C4-2B (cell line): ENCODE data around the gene STAT5A.

Experiments used
- ZFX ChIP-seq: fragments of 450-650 bp; IDR thresholded peaks from 2 replicates; pipeline ENCODE4 v1.6.1; 2017
- TF ChIP-seq, protein P1 (sequence below): fragments of 450-650 bp; conservative IDR thresholded peaks from 2 replicates; pipeline ENCODE4 v1.5.1; 2017; ENCODE audit warnings: mild to moderate bottlenecking

- TF ChIP-seq, protein P1, sequence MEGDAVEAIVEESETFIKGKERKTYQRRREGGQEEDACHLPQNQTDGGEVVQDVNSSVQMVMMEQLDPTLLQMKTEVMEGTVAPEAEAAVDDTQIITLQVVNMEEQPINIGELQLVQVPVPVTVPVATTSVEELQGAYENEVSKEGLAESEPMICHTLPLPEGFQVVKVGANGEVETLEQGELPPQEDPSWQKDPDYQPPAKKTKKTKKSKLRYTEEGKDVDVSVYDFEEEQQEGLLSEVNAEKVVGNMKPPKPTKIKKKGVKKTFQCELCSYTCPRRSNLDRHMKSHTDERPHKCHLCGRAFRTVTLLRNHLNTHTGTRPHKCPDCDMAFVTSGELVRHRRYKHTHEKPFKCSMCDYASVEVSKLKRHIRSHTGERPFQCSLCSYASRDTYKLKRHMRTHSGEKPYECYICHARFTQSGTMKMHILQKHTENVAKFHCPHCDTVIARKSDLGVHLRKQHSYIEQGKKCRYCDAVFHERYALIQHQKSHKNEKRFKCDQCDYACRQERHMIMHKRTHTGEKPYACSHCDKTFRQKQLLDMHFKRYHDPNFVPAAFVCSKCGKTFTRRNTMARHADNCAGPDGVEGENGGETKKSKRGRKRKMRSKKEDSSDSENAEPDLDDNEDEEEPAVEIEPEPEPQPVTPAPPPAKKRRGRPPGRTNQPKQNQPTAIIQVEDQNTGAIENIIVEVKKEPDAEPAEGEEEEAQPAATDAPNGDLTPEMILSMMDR: no peak
- no peak for TF ChIP-seq ZFX
Observed at GRCh38 chr17:42305543-42306384, 17.5 kb downstream of the STAT5A start.
